Measurements from ENCODE around the gene BAG1.

Gene BAG1

GRCh38 chr9:33232815-33233214 lies 31.7 kb downstream of the BAG1 start:
- no peak overlapping the region for H3K9ac ChIP-seq

GRCh38 chr9:33231623-33231942 lies 32.9 kb downstream of the BAG1 start:
- no peak overlapping the region for H3K4me2 ChIP-seq
- H3K4me1 ChIP-seq: peaks cover 9 to 31% (median 22%) of the 10 kb centered on the region in 10 experiments; a peak in 19 of 20 replicates
- H3K27ac ChIP-seq: no peak overlapping the region
- no peaks in the 10 kb centered on the region for H3K9me3 ChIP-seq (replicated peaks in 1 of 11)
- no peaks in the 10 kb centered on the region for H3K27me3 ChIP-seq
- H3K9ac ChIP-seq: no peak overlapping the region
- no peak for TF ChIP-seq Cebpa-rat (IDR thresholded peaks at IDR 0.05)
- H3K4me3 ChIP-seq: no peak overlapping the region
- no peaks in the 10 kb centered on the region for H4K20me1 ChIP-seq
- H3K36me3 ChIP-seq: no peaks in the 10 kb centered on the region

More at GRCh38 chr9:33232815-33233214, 31.7 kb downstream of the BAG1 start:
- TF ChIP-seq Cebpa-rat (IDR thresholded peaks at IDR 0.05): no peak
- Histone ChIP-seq H3K9me3 (replicated peaks in 1 of 11) (no peaks in the 10 kb centered on the region), H3K27me3 (no peaks in the 10 kb centered on the region), H3K4me3 (no peak overlapping the region), H3K4me1 (peaks cover 0 to 18% (median 12%) of the 10 kb centered on the region in 10 experiments; a peak in 15 of 20 replicates), H4K20me1 (no peaks in the 10 kb centered on the region), H3K36me3 (no peaks in the 10 kb centered on the region), H3K27ac (no peak overlapping the region), H3K4me2 (no peak overlapping the region)

- Histone ChIP-seq H4K20me1 (no peaks in the 10 kb centered on the region), H3K9ac (no peak overlapping the region), H3K27me3 (no peaks in the 10 kb centered on the region), H3K9me3 (replicated peaks in 1 of 11) (no peaks in the 10 kb centered on the region), H3K4me3 (no peak overlapping the region), H3K4me2 (no peak overlapping the region), H3K27ac (no peak overlapping the region), H3K4me1 (peaks cover 10 to 37% (median 27%) of the 10 kb centered on the region in 10 experiments; a peak in 19 of 20 replicates), H3K36me3 (no peaks in the 10 kb centered on the region)
- no peak for TF ChIP-seq Cebpa-rat (IDR thresholded peaks at IDR 0.05)
Observed at GRCh38 chr9:33230756-33231622, 33.5 kb downstream of the BAG1 start.

- H3K9ac ChIP-seq: no peak overlapping the region
- peak overlapping the region in 2 of 11 experiments; percentile 5 to 27; a peak in 1 of 22 replicates for H3K4me2 ChIP-seq
- no peaks in the 10 kb centered on the region for H3K9me3 ChIP-seq (replicated peaks in 1 of 11)
- TF ChIP-seq Cebpa-rat (IDR thresholded peaks at IDR 0.05): no peak
- H3K4me1 ChIP-seq: peaks cover 17 to 49% (median 35%) of the 10 kb centered on the region in 10 experiments; a peak in 19 of 20 replicates
- no peaks in the 10 kb centered on the region for H3K27me3 ChIP-seq
- no peaks in the 10 kb centered on the region for H4K20me1 ChIP-seq
- H3K27ac ChIP-seq: no peak overlapping the region
- no peak overlapping the region for H3K4me3 ChIP-seq
- H3K36me3 ChIP-seq: no peaks in the 10 kb centered on the region
Observed at GRCh38 chr9:33229359-33230114, 35.0 kb downstream of the BAG1 start.

- no peak for TF ChIP-seq Cebpa-rat (IDR thresholded peaks at IDR 0.05)
- no peak overlapping the region for H3K4me3 ChIP-seq
- H4K20me1 ChIP-seq: no peaks in the 10 kb centered on the region
- no peaks in the 10 kb centered on the region for H3K27me3 ChIP-seq
- peaks cover 22 to 53% (median 38%) of the 10 kb centered on the region in 10 experiments for H3K4me1 ChIP-seq
- no peaks in the 10 kb centered on the region for H3K36me3 ChIP-seq
- peak overlapping the region in 10 of 11 experiments; percentile 5 to 78 (median 26); a peak in 10 of 22 replicates for H3K4me2 ChIP-seq
- H3K27ac ChIP-seq: 0 out of 22 replicates have a peak overlapping the region, but pooled peaks of 1 of the 11 experiments have one; percentile 73
- H3K9me3 ChIP-seq (replicated peaks in 1 of 11): no peaks in the 10 kb centered on the region
- no peak overlapping the region for H3K9ac ChIP-seq
Observed at GRCh38 chr9:33228606-33229005, 35.9 kb downstream of the BAG1 start.

GRCh38 chr9:33227741-33228140 lies 36.8 kb downstream of the BAG1 start:
- Histone ChIP-seq H4K20me1 (no peaks in the 10 kb centered on the region), H3K27ac (peak overlapping the region in 6 of 11 experiments; percentile 50 to 73 (median 64); a peak in 12 of 22 replicates), H3K9me3 (replicated peaks in 1 of 11) (no peaks in the 10 kb centered on the region), H3K4me3 (no peak overlapping the region), H3K4me2 (peak overlapping the region in 6 of 11 experiments; percentile 59 to 81 (median 74); a peak in 11 of 22 replicates), H3K27me3 (no peaks in the 10 kb centered on the region), H3K9ac (peak overlapping the region in 4 of 11 experiments; percentile 3 to 31 (median 25); a peak in 3 of 22 replicates), H3K4me1 (peaks cover 30 to 61% (median 47%) of the 10 kb centered on the region in 10 experiments), H3K36me3 (no peaks in the 10 kb centered on the region)
- TF ChIP-seq Cebpa-rat (IDR thresholded peaks at IDR 0.05): no peak

- H3K27ac ChIP-seq: peak overlapping the region in 9 of 11 experiments; percentile 6 to 73 (median 54); a peak in 15 of 22 replicates
- H3K27me3 ChIP-seq: no peaks in the 10 kb centered on the region
- peak overlapping the region; percentile 1 to 81 (median 59); a peak in 19 of 22 replicates for H3K4me2 ChIP-seq
- no peak overlapping the region for H3K4me3 ChIP-seq
- H3K9me3 ChIP-seq (replicated peaks in 1 of 11): no peaks in the 10 kb centered on the region
- H3K36me3 ChIP-seq: no peaks in the 10 kb centered on the region
- no peaks in the 10 kb centered on the region for H4K20me1 ChIP-seq
- peak in 10 of 11 experiments; percentile 14 to 86 (median 60); a peak in 16 of 22 replicates for TF ChIP-seq Cebpa-rat (IDR thresholded peaks at IDR 0.05)
- H3K4me1 ChIP-seq: peaks cover 38 to 69% (median 54%) of the 10 kb centered on the region in 10 experiments
- H3K9ac ChIP-seq: peak overlapping the region in 4 of 11 experiments; percentile 24 to 39 (median 28); a peak in 4 of 22 replicates
Observed at GRCh38 chr9:33227008-33227398, 37.5 kb downstream of the BAG1 start.

GRCh38 chr9:33225319-33226147 lies 39.0 kb downstream of the BAG1 start:
- no peak overlapping the region for H3K4me3 ChIP-seq
- no peaks in the 10 kb centered on the region for H3K27me3 ChIP-seq
- peak overlapping the region in 7 of 11 experiments; percentile 25 to 81 (median 74); a peak in 11 of 22 replicates for H3K4me2 ChIP-seq
- no peaks in the 10 kb centered on the region for H3K9me3 ChIP-seq (replicated peaks in 1 of 11)
- no peaks in the 10 kb centered on the region for H4K20me1 ChIP-seq
- no peak for TF ChIP-seq Cebpa-rat (IDR thresholded peaks at IDR 0.05)
- H3K9ac ChIP-seq: no peak overlapping the region
- H3K36me3 ChIP-seq: no peaks in the 10 kb centered on the region
- H3K27ac ChIP-seq: peak overlapping the region in 3 of 11 experiments; percentile 24 to 73 (median 32); a peak in 5 of 22 replicates
- H3K4me1 ChIP-seq: peaks cover 52 to 83% (median 69%) of the 10 kb centered on the region in 10 experiments

All from BLaER1 treated with 17β-estradiol and CSF1 and Interleukin-3, amounts not matched to agents 10 nM and 100 nM (cell line).